Common myeloid progenitor, CD34-positive (primary cell): Measurements from ENCODE around the gene DLEU7.

Source experiments
- CTCF ChIA-PET: fragments of 350-600 bp; sonication (Branson Sonifier 250); formaldehyde crosslinking; loops from one replicate; lab custom pipeline; 2021; ENCODE audit warnings: antibody characterized with exemption; lab: Charles Lee
- POLR2A ChIA-PET: fragments of 350-600 bp; sonication (Branson Sonifier 250); formaldehyde crosslinking; loops from one replicate; lab custom pipeline; 2021; ENCODE audit warnings: antibody characterized with exemption; lab: Charles Lee
- DNase-seq, 3 donors: peaks; one replicate each; pipeline versions ENCODE4 v3.0.0 to v3.0.0-alpha.2; 2013
- H3K27ac ChIP-seq, 2 experiments: 1 replicate in 1 of 2; 2 replicates in 1 of 2; pipeline ENCODE4 v1.7.0; 2013; ENCODE audit warnings: inconsistent platforms in 2 of 2, low read length in 2 of 2, mild to moderate bottlenecking in 2 of 2, low read depth in 1 of 2, moderate library complexity in 1 of 2; ENCODE audit not compliant: severe bottlenecking in 2 of 2, insufficient read depth in 1 of 2, poor library complexity in 1 of 2
- H3K27me3 ChIP-seq, 5 experiments: replicated peaks in 2 of 5; 1 replicate in 3 of 5; 2 replicates in 2 of 5; pipeline versions ENCODE4 v1.6.1 to v1.7.0; 2013; ENCODE audit warnings: low read length in 4 of 5, mild to moderate bottlenecking in 2 of 5, moderate library complexity in 2 of 5, inconsistent platforms in 1 of 5; ENCODE audit not compliant: insufficient read depth in 5 of 5, control insufficient read depth in 4 of 5
- H3K36me3 ChIP-seq, 4 experiments: 1 replicate in 2 of 4; 2 replicates in 2 of 4; pipeline versions ENCODE4 v1.6.1 to v1.7.0; 2013; ENCODE audit warnings: low read length in 3 of 4, control low read depth in 1 of 4, mild to moderate bottlenecking in 1 of 4; ENCODE audit not compliant: control insufficient read depth in 4 of 4, insufficient read depth in 4 of 4
- H3K4me1 ChIP-seq, 4 experiments: 1 replicate in 3 of 4; 2 replicates in 1 of 4; pipeline versions ENCODE4 v1.6.1 to v1.7.1; 2013; ENCODE audit warnings: low read length in 3 of 4, mild to moderate bottlenecking in 3 of 4, control low read depth in 1 of 4, inconsistent platforms in 1 of 4, moderate library complexity in 1 of 4; ENCODE audit not compliant: control insufficient read depth in 4 of 4, insufficient read depth in 4 of 4; ENCODE audit errors: control extremely low read depth in 1 of 4
- H3K4me3 ChIP-seq, 7 experiments: 1 replicate in 4 of 7; 2 replicates in 3 of 7; pipeline versions ENCODE4 v1.5.1 to v1.7.0; 2013; ENCODE audit warnings: mild to moderate bottlenecking in 7 of 7, low read length in 6 of 7, moderate library complexity in 6 of 7, inconsistent platforms in 2 of 7, low read depth in 2 of 7, control low read depth in 1 of 7; ENCODE audit not compliant: insufficient read depth in 4 of 7, control insufficient read depth in 1 of 7; ENCODE audit errors: extremely low read depth in 1 of 7
- H3K9me3 ChIP-seq, 5 experiments: 1 replicate in 4 of 5; 2 replicates in 1 of 5; pipeline versions ENCODE4 v1.6.1 to v1.7.1; 2013; ENCODE audit warnings: low read length in 4 of 5, mild to moderate bottlenecking in 2 of 5, inconsistent platforms in 1 of 5, low read depth in 1 of 5, moderate library complexity in 1 of 5; ENCODE audit not compliant: control insufficient read depth in 4 of 5, insufficient read depth in 2 of 5; ENCODE audit errors: control extremely low read depth in 1 of 5
- WGBS: methylation state at CpG from one replicate; pipeline ENCODE4 v1.1.5; 2013; ENCODE audit not compliant: insufficient coverage; 5-methylcytosine and 5-hydroxymethylcytosine counted together

The DLEU7 gene

GRCh38 chr13:50866817-50867636, 23.5 kb upstream of the DLEU7 start:
- Histone ChIP-seq H3K4me1 (no peaks in the 10 kb centered on the region), H3K27ac (no peak overlapping the region), H3K9me3 (peaks cover 0 to 4% (median 0%) of the 10 kb centered on the region in 5 experiments), H3K27me3 (no peaks in the 10 kb centered on the region), H3K4me3 (no peak overlapping the region), H3K36me3 (no peaks in the 10 kb centered on the region)
- POLR2A ChIA-PET: interaction anchor here (0.6 kb wide), 2 partner anchors 29 to 102 kb away, joined by 5 to 6 read pairs; no protein-coding TSS in a partner anchor
- DNase-seq: no peak
- WGBS: 83% methylated on average over 2 of the region's 2 CpGs
- CTCF ChIA-PET: interaction anchor here (0.6 to 1.1 kb wide), 3 partner anchors 16 to 668 kb away, joined by 3 to 4 read pairs (median 3); no protein-coding TSS in a partner anchor

- H3K9me3 ChIP-seq: peaks cover 0 to 8% (median 0%) of the 10 kb centered on the region in 5 experiments
- WGBS: 89% methylated on average over 1 of the region's 1 CpG
- no peak overlapping the region for H3K4me3 ChIP-seq
- ChIA-PET CTCF (interaction anchor here (1.0 kb wide), 1 partner anchor 12 kb away, joined by 3 read pairs; no protein-coding TSS in a partner anchor), POLR2A (no interaction called here)
- H3K36me3 ChIP-seq: no peaks in the 10 kb centered on the region
- no peaks in the 10 kb centered on the region for H3K4me1 ChIP-seq
- no peak for DNase-seq
- H3K27ac ChIP-seq: no peak overlapping the region
- H3K27me3 ChIP-seq: no peaks in the 10 kb centered on the region
Measured at GRCh38 chr13:50864492-50864891, 21.0 kb upstream of the DLEU7 start.

DNA sequence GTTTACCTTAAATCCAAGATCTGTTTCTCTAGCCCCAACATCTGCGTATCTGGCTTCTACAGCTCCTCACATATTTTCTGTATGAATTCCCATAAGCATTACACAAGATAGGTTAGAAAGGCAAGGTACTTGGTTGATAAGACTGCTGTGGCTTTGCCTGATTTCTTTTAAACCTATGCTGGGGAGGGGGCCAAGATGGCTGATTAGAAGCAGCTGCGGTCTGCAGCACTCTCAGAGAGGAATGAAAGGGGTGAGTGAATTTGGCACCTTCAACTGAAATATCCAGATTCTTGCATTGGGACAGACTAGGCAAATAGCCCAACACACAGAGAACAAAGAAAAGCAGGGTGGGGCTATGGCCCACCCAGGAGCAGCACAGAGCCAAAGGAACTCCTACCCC, 12.2 kb upstream of the DLEU7 start:
- Histone ChIP-seq H3K27ac (no peak overlapping the region), H3K4me3 (no peak overlapping the region), H3K4me1 (no peaks in the 10 kb centered on the region), H3K9me3 (peaks cover 0 to 33% (median 10%) of the 10 kb centered on the region in 5 experiments), H3K36me3 (no peaks in the 10 kb centered on the region), H3K27me3 (no peaks in the 10 kb centered on the region)
- DNase-seq: no peak
- CTCF ChIA-PET: no interaction called here
- POLR2A ChIA-PET: no interaction called here
- WGBS: 100% methylated on average over 1 of the region's 2 CpGs

DNA sequence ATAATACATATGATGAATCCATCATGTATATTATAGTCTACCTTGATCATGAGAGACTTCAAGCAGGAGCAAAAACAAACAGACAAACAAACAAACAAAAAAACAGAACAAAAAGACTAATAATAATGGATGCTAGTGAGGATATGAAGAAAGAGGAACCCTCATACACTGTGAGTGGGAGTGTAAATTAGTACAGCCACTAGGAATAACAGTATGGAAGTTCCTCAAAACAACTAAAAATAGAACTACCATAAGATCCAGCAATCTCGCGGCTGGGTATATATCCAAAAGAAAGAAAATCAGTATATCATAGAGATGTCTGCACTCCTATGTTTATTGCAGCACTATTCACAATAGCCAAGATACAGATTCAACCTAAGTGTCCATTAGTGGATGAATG, 7.0 kb upstream of the DLEU7 start:
- CTCF ChIA-PET: interaction anchor here (1.4 kb wide), 1 partner anchor 16 kb away, joined by 3 read pairs; no protein-coding TSS in a partner anchor

DNA sequence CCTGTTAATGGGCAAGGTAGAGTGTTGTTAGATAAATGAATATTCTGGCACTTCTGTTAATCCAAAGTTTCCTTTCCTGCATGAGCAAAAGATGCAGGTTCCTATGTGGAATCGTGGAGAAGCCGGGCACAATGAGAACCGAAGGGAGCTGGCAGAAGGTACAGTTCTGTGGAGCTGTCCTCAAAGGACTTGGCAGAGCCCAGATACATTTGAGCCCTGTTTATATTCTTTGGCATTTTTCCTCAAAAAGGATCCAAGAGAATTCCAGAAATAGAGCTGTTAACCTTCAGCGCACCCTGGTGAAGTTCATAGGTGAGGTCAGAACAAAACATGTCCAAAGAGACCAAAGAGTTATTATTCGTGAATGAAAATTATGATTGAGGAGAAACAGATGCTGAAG, 4.0 kb upstream of the DLEU7 start:
- H3K4me1 ChIP-seq: peaks cover 0 to 11% (median 7%) of the 10 kb centered on the region in 4 experiments
- H3K4me3 ChIP-seq: no peak overlapping the region
- CTCF ChIA-PET: no interaction called here
- POLR2A ChIA-PET: no interaction called here
- H3K27me3 ChIP-seq: peaks cover 0 to 10% (median 0%) of the 10 kb centered on the region in 5 experiments
- H3K27ac ChIP-seq: no peak overlapping the region
- no peaks in the 10 kb centered on the region for H3K9me3 ChIP-seq
- H3K36me3 ChIP-seq: no peaks in the 10 kb centered on the region
- 100% methylated on average over 5 of the region's 5 CpGs for WGBS
- no peak for DNase-seq

More for the DNA sequence above, 7.0 kb upstream of the DLEU7 start:
- H3K9me3 ChIP-seq: peaks cover 0 to 3% (median 0%) of the 10 kb centered on the region in 5 experiments
- no peaks in the 10 kb centered on the region for H3K27me3 ChIP-seq
- POLR2A ChIA-PET: no interaction called here
- peaks cover 0 to 5% (median 0%) of the 10 kb centered on the region in 4 experiments for H3K4me1 ChIP-seq
- H3K27ac ChIP-seq: no peak overlapping the region
- no CpG with 5 or more reads among the region's 2 CpGs for WGBS
- no peaks in the 10 kb centered on the region for H3K36me3 ChIP-seq
- no peak overlapping the region for H3K4me3 ChIP-seq
- DNase-seq: peak in 2 of 3 donors; percentile 33 to 44

GRCh38 chr13:50846861-50847475, 3.5 kb upstream of the DLEU7 start:
- WGBS: 58% methylated on average over 5 of the region's 5 CpGs
- DNase-seq: no peak
- POLR2A ChIA-PET: no interaction called here
- H3K27me3 ChIP-seq: peaks cover 0 to 10% (median 0%) of the 10 kb centered on the region in 5 experiments
- H3K4me3 ChIP-seq: no peak overlapping the region
- H3K4me1 ChIP-seq: peaks cover 0 to 11% (median 7%) of the 10 kb centered on the region in 4 experiments
- no peaks in the 10 kb centered on the region for H3K9me3 ChIP-seq
- no peak overlapping the region for H3K27ac ChIP-seq
- no peaks in the 10 kb centered on the region for H3K36me3 ChIP-seq
- CTCF ChIA-PET: no interaction called here

GRCh38 chr13:50845211-50845610, 1.7 kb upstream of the DLEU7 start:
- Histone ChIP-seq H3K4me3 (no peak overlapping the region), H3K9me3 (no peaks in the 10 kb centered on the region), H3K4me1 (peaks cover 0 to 11% (median 7%) of the 10 kb centered on the region in 4 experiments), H3K27me3 (peaks cover 0 to 10% (median 0%) of the 10 kb centered on the region in 5 experiments), H3K36me3 (no peaks in the 10 kb centered on the region), H3K27ac (no peak overlapping the region)
- WGBS: 100% methylated on average over 1 of the region's 1 CpG
- DNase-seq: peak in 1 of 3 donors; percentile 8
- CTCF ChIA-PET: no interaction called here
- POLR2A ChIA-PET: no interaction called here
